ENCODE measurements around the gene CD1C.

GRCh38 chr1:158310623-158311022 lies 20.9 kb downstream of the CD1C start:
- no peak for TF ChIP-seq CTCF (IDR thresholded peaks at IDR 0.05; ENCODE audit: poor library complexity)
- TF ChIP-seq EZH2phosphoT487 (IDR thresholded peaks at IDR 0.05; ENCODE audit: low read depth, severe bottlenecking, unreplicated experiment), result no peak

All from hepatocyte (in vitro differentiated cells).